GM12878 (cell line): Measurements from ENCODE around the gene OR14I1. TPM values are rescaled to one million over a fixed set of nuclear protein-coding genes. Genes with fewer than 3 reads are reported as not detected.

Source experiments
- ATAC-seq: fragments of 200-7000 bp; cut with Tn5 transposase; 3 replicates; pipeline ENCODE4 v1.9.1; 2020; ENCODE audit warnings: mild to moderate bottlenecking, moderate library complexity
- BruUV-seq: library from RNA; stranded (reverse); fragments of 400-500 nt; replicated peaks from 2 replicates; lab custom pipeline; 2021; lab: Mats Ljungman, UMichigan
- CTCF ChIA-PET: fragments of 300-600 bp; sonication (Branson Sonifier 250); formaldehyde crosslinking; extraction: SDS; loops from one replicate; lab custom pipeline; 2021; ENCODE audit warnings: inconsistent platforms; lab: Yijun Ruan, JAX
- POLR2A ChIA-PET: fragments of 350-600 bp; formaldehyde crosslinking; extraction: SDS; loops from one replicate; lab custom pipeline; 2021; ENCODE audit warnings: inconsistent platforms; lab: Charles Lee
- RAD21 ChIA-PET: fragments of 300-600 bp; sonication (Branson Sonifier 250); formaldehyde crosslinking; loops from one replicate; lab custom pipeline; 2023; ENCODE audit warnings: antibody characterized with exemption; ENCODE audit not compliant: unreplicated experiment; lab: Charles Lee
- SMC1A ChIA-PET: fragments of 300-600 bp; sonication (Branson Sonifier 250); formaldehyde crosslinking; loops from one replicate; lab custom pipeline; 2023; ENCODE audit not compliant: unreplicated experiment, uncharacterized antibody; lab: Charles Lee
- DNase-seq: peaks from one replicate; pipeline ENCODE4 v3.0.0-alpha.2; 2011; ENCODE audit warnings: low read depth, low spot score
- FAIRE-seq: peaks from 3 replicates; lab custom pipeline; 2011; peaks lifted over from hg19 to GRCh38; lab: Jason Lieb, UNC
- H2AFZ ChIP-seq: 2 replicates; pipeline ENCODE4 v1.6.0; 2011; ENCODE audit warnings: low read depth, low read length, control low read depth; ENCODE audit not compliant: control insufficient read depth
- H3K27ac ChIP-seq: 2 replicates; pipeline ENCODE4 v1.5.1; 2011; ENCODE audit warnings: control low read depth; ENCODE audit not compliant: control insufficient read depth, insufficient read depth
- H3K27me3 ChIP-seq, 2 experiments: replicated peaks in 1 of 2; 2 replicates each; pipeline versions ENCODE4 v1.6.0 to v1.6.1; 2011; ENCODE audit warnings: low read length in 1 of 2; ENCODE audit not compliant: control insufficient read depth in 2 of 2, insufficient read depth in 2 of 2
- H3K36me3 ChIP-seq, 2 experiments: 2 replicates each; pipeline ENCODE4 v1.5.1; 2011; ENCODE audit warnings: low read length in 1 of 2; ENCODE audit not compliant: control insufficient read depth in 2 of 2, insufficient read depth in 2 of 2
- H3K4me1 ChIP-seq: 2 replicates; pipeline ENCODE4 v1.6.1; 2011; ENCODE audit warnings: mild to moderate bottlenecking, low read length, moderate library complexity, mixed read lengths; ENCODE audit not compliant: control insufficient read depth, insufficient read depth
- H3K4me2 ChIP-seq: 2 replicates; pipeline ENCODE4 v1.6.0; 2011; ENCODE audit warnings: control low read depth; ENCODE audit not compliant: control insufficient read depth, insufficient read depth
- H3K4me3 ChIP-seq: fragments of 200-600 bp; sonication (generic); 2 replicates; pipeline ENCODE4 v1.5.1; 2016
- H3K79me2 ChIP-seq: 2 replicates; pipeline ENCODE4 v1.6.0; 2011; ENCODE audit warnings: low read length; ENCODE audit not compliant: control insufficient read depth, insufficient read depth
- H3K9ac ChIP-seq: 2 replicates; pipeline ENCODE4 v1.8.0; 2011; ENCODE audit warnings: low read length, control low read depth, mixed read lengths; ENCODE audit not compliant: control insufficient read depth, insufficient read depth
- H3K9me3 ChIP-seq: replicated peaks from 3 replicates; pipeline ENCODE4 v1.5.1; 2011; ENCODE audit warnings: mild to moderate bottlenecking, low read length; ENCODE audit not compliant: control insufficient read depth, insufficient read depth
- H4K20me1 ChIP-seq: 2 replicates; pipeline ENCODE4 v1.6.0; 2011; ENCODE audit not compliant: control insufficient read depth, insufficient read depth
- BACH1 ChIP-seq: fragments of 450-650 bp; IDR thresholded peaks from 2 replicates; pipeline ENCODE4 v1.6.1; 2017; ENCODE audit warnings: mild to moderate bottlenecking, borderline replicate concordance
- CBX5 ChIP-seq: sonication (generic); IDR thresholded peaks from 2 replicates; pipeline ENCODE4 v1.6.1; 2016; ENCODE audit warnings: low read depth, moderate library complexity, mild to moderate bottlenecking, inconsistent platforms
- EZH2 ChIP-seq: IDR thresholded peaks from 2 replicates; pipeline ENCODE4 v1.6.1; 2012; ENCODE audit warnings: low read depth, mild to moderate bottlenecking, control low read depth, inconsistent platforms, low read length, borderline replicate concordance; ENCODE audit not compliant: control insufficient read depth
- GABPA ChIP-seq: IDR thresholded peaks from 2 replicates; pipeline ENCODE4 v1.6.1; 2014; ENCODE audit warnings: antibody characterized with exemption, low read depth, mild to moderate bottlenecking, inconsistent platforms
- NR2F1 ChIP-seq: fragments of 450-650 bp; conservative IDR thresholded peaks from 2 replicates; pipeline ENCODE4 v1.6.1; 2017; ENCODE audit warnings: mild to moderate bottlenecking
- ZNF24 ChIP-seq: fragments of 450-650 bp; IDR thresholded peaks from 2 replicates; pipeline ENCODE4 v1.6.1; 2017; ENCODE audit warnings: antibody characterized with exemption, mild to moderate bottlenecking
- WGBS: methylation state at CpG from one replicate; pipeline ENCODE4 v1.1.6; 2016; ENCODE audit warnings: low lambda C conversion rate; ENCODE audit not compliant: insufficient replicate concordance, insufficient coverage; ENCODE audit errors: missing lambda C conversion rate; 5-methylcytosine and 5-hydroxymethylcytosine counted together
- in situ Hi-C: fragments of 300-500 bp; cut with MboI; formaldehyde crosslinking; loops from 9 replicates; pipeline ENCODE4 v1.14.3; 2018; ENCODE audit warnings: mixed read lengths
- intact Hi-C: fragments of 100-400 bp; cut with micrococcal nuclease; formaldehyde crosslinking; loops from one replicate; pipeline ENCODE4 v1.14.2; 2022; ENCODE audit not compliant: unreplicated experiment
- polyA plus RNA-seq, 11 experiments: library from polyadenylated mRNA; depleted of rRNA in 4 of 11; unstranded in 6 of 11; stranded (reverse) in 5 of 11; fragments of >200 nt; fragmentation: Nextera tagmentation in 4 of 11; fragmentation: Illumina TruSeq in 1 of 11; extraction: Ambion mirVana in 4 of 11; extraction: Trizol in 1 of 11; gene quantifications; 1 replicate in 1 of 11; 2 replicates in 10 of 11; pipeline versions ENCODE4 v1.2.1 to v1.2.3, GENCODE V29; 2011 to 2016; ENCODE audit warnings: inconsistent platforms in 2 of 11, missing spikeins in 2 of 11, low read depth in 1 of 11
- total RNA-seq, 4 experiments: library from RNA; depleted of rRNA in 3 of 4; stranded (reverse); fragments of >200 nt in 3 of 4; fragmentation: Illumina TruSeq in 1 of 4; extraction: Trizol in 1 of 4; gene quantifications; 2 replicates each; pipeline versions ENCODE4 v1.2.1 to v1.2.3, GENCODE V29; 2013 to 2021
- TF ChIP-seq, protein P1 (sequence below): IDR thresholded peaks from 2 replicates; pipeline ENCODE4 v1.6.1; 2011; ENCODE audit warnings: low read depth, low read length, improper control_type of control experiment, borderline replicate concordance
- TF ChIP-seq, protein P2 (sequence below): IDR thresholded peaks from 2 replicates; pipeline ENCODE4 v1.6.1; 2011; ENCODE audit warnings: mild to moderate bottlenecking, low read depth, low read length, moderate library complexity; ENCODE audit not compliant: insufficient replicate concordance

Gene OR14I1
- total and polyA plus RNA-seq, 10 of the 15 experiments (the other 5 are each of a cell fraction or from before 2014, with no cell fraction given): 0.21 to 1.5 (median 0.79) TPM

DNA sequence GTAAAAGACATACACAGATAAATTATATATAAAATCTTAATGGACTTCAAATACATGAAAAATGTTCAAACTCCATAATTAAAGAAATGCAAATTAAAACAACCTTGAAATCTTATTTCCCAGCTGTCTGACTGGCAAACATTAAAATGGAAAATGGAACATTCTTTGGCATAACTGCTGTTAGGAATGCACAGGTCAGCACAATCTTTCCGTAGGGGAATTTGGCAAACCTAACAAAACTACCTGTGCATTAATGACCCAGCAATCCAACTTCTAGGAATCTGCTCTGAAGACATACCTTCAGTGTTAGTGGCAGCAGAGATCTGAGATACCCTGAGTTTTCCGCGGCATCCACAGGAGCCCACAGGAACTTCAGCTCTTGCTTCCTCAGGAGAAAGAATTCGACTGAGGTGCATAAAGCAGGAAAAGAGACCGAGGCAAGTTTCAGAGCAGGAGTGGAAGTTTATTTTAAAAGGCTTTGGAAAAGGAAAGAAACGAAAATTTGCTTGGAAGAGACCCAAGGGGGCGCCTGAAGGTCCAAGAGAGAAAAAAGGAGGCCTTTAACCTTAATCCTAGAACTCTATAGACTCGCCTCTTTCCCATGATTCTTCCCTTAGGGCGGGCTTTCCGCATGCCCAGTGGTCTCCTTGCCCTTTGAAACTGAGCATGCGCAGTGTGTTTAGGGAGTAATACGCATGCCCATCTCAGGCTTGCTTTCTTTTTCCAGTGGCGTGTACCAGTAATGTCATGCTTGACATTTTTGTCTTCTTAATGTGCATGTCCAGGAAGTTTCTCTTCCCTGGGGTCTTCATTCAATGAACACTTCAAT lies 28.2 kb upstream of the OR14I1 start (continued):
- TF ChIP-seq, protein P1, sequence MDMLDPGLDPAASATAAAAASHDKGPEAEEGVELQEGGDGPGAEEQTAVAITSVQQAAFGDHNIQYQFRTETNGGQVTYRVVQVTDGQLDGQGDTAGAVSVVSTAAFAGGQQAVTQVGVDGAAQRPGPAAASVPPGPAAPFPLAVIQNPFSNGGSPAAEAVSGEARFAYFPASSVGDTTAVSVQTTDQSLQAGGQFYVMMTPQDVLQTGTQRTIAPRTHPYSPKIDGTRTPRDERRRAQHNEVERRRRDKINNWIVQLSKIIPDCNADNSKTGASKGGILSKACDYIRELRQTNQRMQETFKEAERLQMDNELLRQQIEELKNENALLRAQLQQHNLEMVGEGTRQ: no peak
- TF ChIP-seq, protein P2, sequence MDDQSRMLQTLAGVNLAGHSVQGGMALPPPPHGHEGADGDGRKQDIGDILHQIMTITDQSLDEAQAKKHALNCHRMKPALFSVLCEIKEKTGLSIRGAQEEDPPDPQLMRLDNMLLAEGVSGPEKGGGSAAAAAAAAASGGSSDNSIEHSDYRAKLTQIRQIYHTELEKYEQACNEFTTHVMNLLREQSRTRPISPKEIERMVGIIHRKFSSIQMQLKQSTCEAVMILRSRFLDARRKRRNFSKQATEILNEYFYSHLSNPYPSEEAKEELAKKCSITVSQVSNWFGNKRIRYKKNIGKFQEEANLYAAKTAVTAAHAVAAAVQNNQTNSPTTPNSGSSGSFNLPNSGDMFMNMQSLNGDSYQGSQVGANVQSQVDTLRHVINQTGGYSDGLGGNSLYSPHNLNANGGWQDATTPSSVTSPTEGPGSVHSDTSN: no peak
- TF ChIP-seq BACH1 (no peak), EZH2 (no peak), ZNF24 (no peak), NR2F1 (no peak)

DNA sequence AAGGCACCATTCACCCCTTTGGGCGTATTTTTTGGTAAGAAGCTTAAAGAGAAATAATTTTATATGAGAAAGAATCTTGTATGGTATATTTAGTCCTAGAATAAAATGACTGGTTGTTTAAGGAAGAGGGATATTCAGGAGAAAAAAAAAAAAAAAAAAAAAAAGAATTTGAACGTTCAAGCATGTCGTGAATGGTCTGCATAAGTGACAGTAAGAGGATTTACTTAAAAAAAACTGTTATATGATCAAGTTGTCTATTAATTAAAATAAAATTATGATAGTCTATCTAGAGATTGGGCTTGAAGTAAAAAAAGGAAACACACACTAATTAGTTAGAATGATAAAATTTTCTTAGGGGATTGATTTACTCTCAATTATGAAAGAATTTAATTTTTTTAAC lies 11.7 kb upstream of the OR14I1 start:
- 30% methylated on average over 3 of the region's 3 CpGs for WGBS
- in situ Hi-C loops (no loop called here), intact Hi-C loops (no loop called here)
- no peak overlapping the region for H3K27ac ChIP-seq
- H3K4me2 ChIP-seq: no peak overlapping the region
- H3K36me3 ChIP-seq: no peaks in the 10 kb centered on the region
- SMC1A ChIA-PET: interaction anchor here (1.1 to 2.2 kb wide), 3 partner anchors 9 to 308 kb away, joined by 3 to 4 read pairs (median 4); no protein-coding TSS in a partner anchor
- no peaks in the 10 kb centered on the region for H3K4me1 ChIP-seq
- no peak for TF ChIP-seq GABPA
- 0 out of 2 replicates have a peak, but pooled peaks have one; percentile 30 for TF ChIP-seq CBX5
- ATAC-seq (no peak), DNase-seq (no peak), FAIRE-seq (no peak)
- RAD21 ChIA-PET: no interaction called here
- no peak overlapping the region for H2AFZ ChIP-seq
- no peak overlapping the region for H3K9ac ChIP-seq
- no peaks in the 10 kb centered on the region for H3K27me3 ChIP-seq
- H3K9me3 ChIP-seq: peaks cover 9% of the 10 kb centered on the region; the same call in 2 of the 3 replicates
- POLR2A ChIA-PET: no interaction called here
- BruUV-seq: no TSS peak
- H4K20me1 ChIP-seq: no peaks in the 10 kb centered on the region
- H3K4me3 ChIP-seq: no peak overlapping the region
- CTCF ChIA-PET: no interaction called here
- no peaks in the 10 kb centered on the region for H3K79me2 ChIP-seq
